GM12873 (cell line): ENCODE data around the gene TSPAN32.

Experiments used
- CTCF ChIP-seq: IDR thresholded peaks from 2 replicates; pipeline ENCODE4 v1.5.1; 2012; ENCODE audit warnings: low read depth, mild to moderate bottlenecking, moderate library complexity, low read length, control low read depth; ENCODE audit not compliant: insufficient read depth; ENCODE audit errors: missing control alignments

TSPAN32 gene

GRCh38 chr11:2308713-2309112, 6.9 kb downstream of the TSPAN32 start:
- TF ChIP-seq CTCF: no peak

GRCh38 chr11:2309251-2310072, 7.6 kb downstream of the TSPAN32 start:
- TF ChIP-seq CTCF: no peak

- TF ChIP-seq CTCF: no peak
Observed at GRCh38 chr11:2310073-2310785, 8.4 kb downstream of the TSPAN32 start.

GRCh38 chr11:2310786-2311352, 9.1 kb downstream of the TSPAN32 start:
- no peak for TF ChIP-seq CTCF

- no peak for TF ChIP-seq CTCF
Observed at GRCh38 chr11:2311353-2312133, 9.7 kb downstream of the TSPAN32 start.

- TF ChIP-seq CTCF: no peak
Observed at GRCh38 chr11:2312232-2313042, 10.6 kb downstream of the TSPAN32 start.
